NCI-H748 treated with DMSO at 0.1 percent for 48 hours (cell line): ENCODE results near the gene PEX6.

Experiments used
- DNase-seq: peaks from one replicate; lab custom pipeline; 2025; lab: John Stamatoyannopoulos, UW

Gene PEX6

GRCh38 chr6:42993445-42993844 lies 14.5 kb upstream of the PEX6 start:
- no peak for DNase-seq

- no peak for DNase-seq
Observed at GRCh38 chr6:42989923-42990322, 10.9 kb upstream of the PEX6 start.

- DNase-seq = no peak
Observed at GRCh38 chr6:42988486-42989020, 9.6 kb upstream of the PEX6 start.

GRCh38 chr6:42987533-42988451 lies 8.8 kb upstream of the PEX6 start:
- no peak for DNase-seq

- no peak for DNase-seq
Observed at GRCh38 chr6:42984924-42985475, 6.0 kb upstream of the PEX6 start.

GRCh38 chr6:42984001-42984923 lies 5.3 kb upstream of the PEX6 start, which contains the start of gene PPP2R5D:
Gene PPP2R5D (plus strand): TSS chr6:42984570. CDS start chr6:42984678, 108 bp downstream.
- DNase-seq = peak; percentile 99

GRCh38 chr6:42981836-42982235 lies 2.9 kb upstream of the PEX6 start:
- DNase-seq = no peak

- DNase-seq = no peak
Observed at GRCh38 chr6:42979523-42980177, 669 bp upstream of the PEX6 start.

- DNase-seq = no peak
Observed at GRCh38 chr6:42978487-42978838, 518 bp downstream of the PEX6 start.

- no peak for DNase-seq
Observed at GRCh38 chr6:42974919-42975505, 4.0 kb downstream of the PEX6 start.

- no peak for DNase-seq
Observed at GRCh38 chr6:42973926-42974325, 5.1 kb downstream of the PEX6 start.

- no peak for DNase-seq
Observed at GRCh38 chr6:42971746-42972327, 7.1 kb downstream of the PEX6 start.

- no peak for DNase-seq
Observed at GRCh38 chr6:42970871-42971612, 7.9 kb downstream of the PEX6 start.

- DNase-seq = no peak
Observed at GRCh38 chr6:42969934-42970333, 9.0 kb downstream of the PEX6 start.

GRCh38 chr6:42969431-42969830 lies 9.6 kb downstream of the PEX6 start:
- DNase-seq = no peak

- DNase-seq = no peak
Observed at GRCh38 chr6:42968783-42969182, 10.2 kb downstream of the PEX6 start.

- DNase-seq = no peak
Observed at GRCh38 chr6:42968126-42968701, 10.8 kb downstream of the PEX6 start.

- DNase-seq = no peak
Observed at GRCh38 chr6:42967228-42967627, 11.8 kb downstream of the PEX6 start.

GRCh38 chr6:42966571-42966970 lies 12.4 kb downstream of the PEX6 start:
- no peak for DNase-seq
